ENCODE data around the gene KCNN4.

Gene KCNN4

DNA sequence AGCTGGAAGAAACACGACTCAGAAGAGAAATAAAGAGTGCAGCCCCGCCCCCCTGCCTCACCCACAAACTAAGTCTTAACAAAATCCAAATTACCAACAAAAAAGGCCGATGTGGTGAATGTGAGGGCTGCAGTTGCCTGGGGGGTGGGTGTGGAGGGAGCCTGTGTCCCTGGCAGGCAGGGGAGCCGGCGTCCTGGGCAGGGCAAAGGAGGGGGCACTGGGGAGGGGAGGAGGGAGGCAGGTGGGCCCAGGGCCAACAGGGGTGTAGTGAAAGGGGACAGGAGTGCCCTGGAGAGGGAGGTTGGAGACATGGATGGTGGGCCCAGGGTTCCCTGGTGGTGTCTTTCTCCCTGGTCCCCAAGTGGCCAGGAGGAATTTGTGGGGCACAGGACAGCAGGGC is 60.9 kb downstream of the KCNN4 start:
- H3K4me1 ChIP-seq (ENCODE audit: insufficient read depth, low read length): no peaks in the 10 kb centered on the region
- H3K27me3 ChIP-seq (ENCODE audit: insufficient read depth, low read length, poor library complexity): no peaks in the 10 kb centered on the region
- no peak overlapping the region for H3K27ac ChIP-seq (ENCODE audit: low read length)
- ATAC-seq (ENCODE audit: insufficient read depth, low read depth) (no peak), DNase-seq (no peak)
- no peaks in the 10 kb centered on the region; the same call in 1 of the 2 replicates for H4K20me1 ChIP-seq (ENCODE audit: insufficient read depth, low read length)
- H2AFZ ChIP-seq (ENCODE audit: low read depth, low read length): no peak overlapping the region
- H3K9me3 ChIP-seq (ENCODE audit: insufficient read depth, low read length, severe bottlenecking): no peaks in the 10 kb centered on the region
- H3K79me2 ChIP-seq (ENCODE audit: insufficient read depth, low read length): no peaks in the 10 kb centered on the region
- no peak overlapping the region for H3K4me3 ChIP-seq (ENCODE audit: low read depth in 1 of 2, low read length in 2 of 2)
- H3K9ac ChIP-seq (ENCODE audit: low read depth, low read length): no peak overlapping the region
- TF ChIP-seq, protein P1, sequence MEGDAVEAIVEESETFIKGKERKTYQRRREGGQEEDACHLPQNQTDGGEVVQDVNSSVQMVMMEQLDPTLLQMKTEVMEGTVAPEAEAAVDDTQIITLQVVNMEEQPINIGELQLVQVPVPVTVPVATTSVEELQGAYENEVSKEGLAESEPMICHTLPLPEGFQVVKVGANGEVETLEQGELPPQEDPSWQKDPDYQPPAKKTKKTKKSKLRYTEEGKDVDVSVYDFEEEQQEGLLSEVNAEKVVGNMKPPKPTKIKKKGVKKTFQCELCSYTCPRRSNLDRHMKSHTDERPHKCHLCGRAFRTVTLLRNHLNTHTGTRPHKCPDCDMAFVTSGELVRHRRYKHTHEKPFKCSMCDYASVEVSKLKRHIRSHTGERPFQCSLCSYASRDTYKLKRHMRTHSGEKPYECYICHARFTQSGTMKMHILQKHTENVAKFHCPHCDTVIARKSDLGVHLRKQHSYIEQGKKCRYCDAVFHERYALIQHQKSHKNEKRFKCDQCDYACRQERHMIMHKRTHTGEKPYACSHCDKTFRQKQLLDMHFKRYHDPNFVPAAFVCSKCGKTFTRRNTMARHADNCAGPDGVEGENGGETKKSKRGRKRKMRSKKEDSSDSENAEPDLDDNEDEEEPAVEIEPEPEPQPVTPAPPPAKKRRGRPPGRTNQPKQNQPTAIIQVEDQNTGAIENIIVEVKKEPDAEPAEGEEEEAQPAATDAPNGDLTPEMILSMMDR (IDR thresholded peaks at IDR 0.05; ENCODE audit: borderline replicate concordance, extremely low read depth, low read length, poor library complexity, severe bottlenecking): no peak
- no peak for TF ChIP-seq EZH2 (IDR thresholded peaks at IDR 0.05; ENCODE audit: borderline replicate concordance, low read depth, low read length, severe bottlenecking)
- no peak overlapping the region for H3K4me2 ChIP-seq (ENCODE audit: insufficient read depth, low read length)
- H3K36me3 ChIP-seq (ENCODE audit: insufficient read depth, low read length): no peaks in the 10 kb centered on the region

DNA sequence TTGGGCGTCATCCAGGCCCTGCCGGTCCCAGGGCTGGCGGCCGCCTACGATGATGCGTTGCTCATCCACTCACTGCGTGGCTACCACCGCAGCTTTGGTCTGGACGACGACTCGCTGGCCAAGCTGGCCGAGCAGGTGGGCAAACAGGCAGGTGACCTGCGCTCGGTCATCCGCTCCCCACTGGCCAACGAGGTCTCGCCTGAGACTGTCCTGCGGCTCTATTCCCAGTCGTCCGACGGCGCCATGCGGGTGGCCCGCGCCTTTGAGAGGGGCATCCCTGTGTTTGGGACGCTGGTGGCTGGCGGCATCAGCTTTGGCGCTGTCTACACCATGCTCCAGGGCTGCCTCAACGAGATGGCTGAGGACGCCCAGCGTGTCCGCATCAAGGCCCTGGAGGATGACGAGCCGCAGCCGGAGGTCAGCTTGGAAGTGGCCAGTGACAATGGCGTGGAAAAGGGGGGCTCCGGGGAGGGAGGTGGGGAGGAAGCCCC is 61.4 kb downstream of the KCNN4 start:
- H3K9ac ChIP-seq (ENCODE audit: low read depth, low read length): no peak overlapping the region
- no peak overlapping the region for H3K4me3 ChIP-seq (ENCODE audit: low read depth in 1 of 2, low read length in 2 of 2)
- H3K4me2 ChIP-seq (ENCODE audit: insufficient read depth, low read length): no peak overlapping the region
- no peak overlapping the region for H2AFZ ChIP-seq (ENCODE audit: low read depth, low read length)
- H4K20me1 ChIP-seq (ENCODE audit: insufficient read depth, low read length): no peaks in the 10 kb centered on the region; the same call in 1 of the 2 replicates
- H3K79me2 ChIP-seq (ENCODE audit: insufficient read depth, low read length): no peaks in the 10 kb centered on the region
- no peak for TF ChIP-seq EZH2 (IDR thresholded peaks at IDR 0.05; ENCODE audit: borderline replicate concordance, low read depth, low read length, severe bottlenecking)
- TF ChIP-seq, protein P1 (IDR thresholded peaks at IDR 0.05; ENCODE audit: borderline replicate concordance, extremely low read depth, low read length, poor library complexity, severe bottlenecking): no peak
- H3K36me3 ChIP-seq (ENCODE audit: insufficient read depth, low read length): no peaks in the 10 kb centered on the region
- H3K27ac ChIP-seq (ENCODE audit: low read length): no peak overlapping the region
- ATAC-seq (ENCODE audit: insufficient read depth, low read depth): no peak
- H3K9me3 ChIP-seq (ENCODE audit: insufficient read depth, low read length, severe bottlenecking): no peaks in the 10 kb centered on the region
- DNase-seq: no peak
- no peaks in the 10 kb centered on the region for H3K27me3 ChIP-seq (ENCODE audit: insufficient read depth, low read length, poor library complexity)
- H3K4me1 ChIP-seq (ENCODE audit: insufficient read depth, low read length): no peaks in the 10 kb centered on the region

DNA sequence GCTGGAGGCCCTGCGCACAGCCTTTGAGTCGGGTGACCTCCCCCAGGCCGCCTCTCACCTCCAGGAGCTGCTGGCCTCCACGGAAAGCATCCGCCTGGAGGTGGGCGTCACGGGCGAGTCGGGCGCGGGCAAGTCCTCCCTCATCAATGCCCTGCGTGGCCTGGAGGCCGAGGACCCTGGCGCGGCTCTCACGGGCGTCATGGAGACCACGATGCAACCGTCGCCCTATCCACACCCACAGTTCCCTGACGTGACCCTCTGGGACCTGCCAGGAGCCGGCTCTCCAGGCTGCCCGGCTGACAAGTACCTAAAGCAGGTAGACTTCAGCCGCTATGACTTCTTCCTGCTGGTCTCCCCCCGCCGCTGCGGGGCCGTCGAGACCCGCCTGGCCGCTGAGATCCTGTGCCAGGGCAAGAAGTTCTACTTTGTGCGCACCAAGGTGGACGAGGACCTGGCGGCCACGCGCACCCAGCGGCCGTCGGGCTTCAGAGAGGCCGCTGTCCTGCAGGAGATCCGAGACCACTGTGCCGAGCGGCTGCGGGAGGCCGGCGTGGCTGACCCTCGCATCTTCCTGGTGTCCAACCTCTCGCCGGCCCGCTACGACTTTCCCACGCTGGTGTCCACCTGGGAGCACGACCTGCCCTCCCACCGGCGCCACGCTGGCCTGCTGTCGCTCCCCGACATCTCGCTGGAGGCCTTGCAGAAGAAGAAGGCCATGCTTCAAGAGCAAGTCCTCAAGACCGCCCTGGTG is 62.0 kb downstream of the KCNN4 start:
- Histone ChIP-seq H3K4me1 (ENCODE audit: insufficient read depth, low read length) (no peaks in the 10 kb centered on the region), H3K36me3 (ENCODE audit: insufficient read depth, low read length) (no peaks in the 10 kb centered on the region), H3K9me3 (ENCODE audit: insufficient read depth, low read length, severe bottlenecking) (no peaks in the 10 kb centered on the region), H3K9ac (ENCODE audit: low read depth, low read length) (no peak overlapping the region), H3K27me3 (ENCODE audit: insufficient read depth, low read length, poor library complexity) (no peaks in the 10 kb centered on the region), H3K4me2 (ENCODE audit: insufficient read depth, low read length) (no peak overlapping the region), H3K4me3 (ENCODE audit: low read depth in 1 of 2, low read length in 2 of 2) (no peak overlapping the region), H3K79me2 (ENCODE audit: insufficient read depth, low read length) (no peaks in the 10 kb centered on the region), H3K27ac (ENCODE audit: low read length) (no peak overlapping the region), H4K20me1 (ENCODE audit: insufficient read depth, low read length) (no peaks in the 10 kb centered on the region; the same call in 1 of the 2 replicates), H2AFZ (ENCODE audit: low read depth, low read length) (no peak overlapping the region)
- TF ChIP-seq EZH2 (IDR thresholded peaks at IDR 0.05; ENCODE audit: borderline replicate concordance, low read depth, low read length, severe bottlenecking): no peak
- TF ChIP-seq, protein P1 (IDR thresholded peaks at IDR 0.05; ENCODE audit: borderline replicate concordance, extremely low read depth, low read length, poor library complexity, severe bottlenecking): no peak
- no peak for DNase-seq
- no peak for ATAC-seq (ENCODE audit: insufficient read depth, low read depth)

Data from DND-41 (cell line).